ENCODE data around the gene METTL4.

- TF ChIP-seq EZH2 (IDR thresholded peaks at IDR 0.05; ENCODE audit: borderline replicate concordance, low read depth, low read length, severe bottlenecking) (no peak), CTCF (IDR thresholded peaks at IDR 0.05; ENCODE audit: extremely low read depth in 1 of 2, insufficient read depth in 1 of 2, low read depth in 1 of 2, low read length in 2 of 2) (no peak), POLR2A (IDR thresholded peaks at IDR 0.05; ENCODE audit: low read depth, low read length) (no peak), POLR2AphosphoS5 (IDR thresholded peaks at IDR 0.05; ENCODE audit: insufficient read depth, low read depth, low read length) (no peak), MYC (IDR thresholded peaks at IDR 0.05; ENCODE audit: low read depth, low read length) (no peak), MAX (IDR thresholded peaks at IDR 0.05; ENCODE audit: insufficient read depth, insufficient read length) (no peak), JUN (IDR thresholded peaks at IDR 0.05; ENCODE audit: borderline replicate concordance, insufficient read depth, insufficient read length, low read depth) (no peak)
These were observed 38.5 kb downstream of the METTL4 start for GRCh38 chr18:2532797-2533196.

Data from endothelial cell of umbilical vein (primary cell).